ENCODE measurements around the gene RPL39L.

RPL39L gene

GRCh38 chr3:187165144-187165543 is 25.8 kb upstream of the RPL39L start (continued):
- TF ChIP-seq ZNF366 (tag by site-specific recombination; conservative IDR thresholded peaks at IDR 0.05), result 0 out of 2 replicates have a peak, but pooled peaks have one; percentile 3
- no peak for TF ChIP-seq ZNF792 (tag by site-specific recombination; IDR thresholded peaks at IDR 0.05)
- TF ChIP-seq ZNF560 (tag by site-specific recombination; IDR thresholded peaks at IDR 0.05; ENCODE audit: borderline replicate concordance), result no peak
- peak; percentile 91 for TF ChIP-seq ZNF362 (tag by site-specific recombination; IDR thresholded peaks at IDR 0.05)
- TF ChIP-seq ZNF26 (tag by site-specific recombination; IDR thresholded peaks at IDR 0.05), result no peak
- no peak for TF ChIP-seq ZNF23 (tag by site-specific recombination; IDR thresholded peaks at IDR 0.05; ENCODE audit: borderline replicate concordance)
- TF ChIP-seq KLF1 (tag by site-specific recombination; IDR thresholded peaks at IDR 0.05), result no peak
- TF ChIP-seq PRDM1 (tag by site-specific recombination; IDR thresholded peaks at IDR 0.05), result peak; percentile 32; the same call in 1 of the 2 replicates
- TF ChIP-seq PRDM10 (tag by site-specific recombination; IDR thresholded peaks at IDR 0.05), result no peak

GRCh38 chr3:187162265-187162953 is 23.1 kb upstream of the RPL39L start:
- no peak overlapping the region for H3K27ac ChIP-seq (ENCODE audit: extremely low read depth, low read depth, low read length)
- no peak overlapping the region for H3K4me3 ChIP-seq (ENCODE audit: low read depth, low read length)
- CTCF ChIA-PET, result interaction anchor here (0.6 to 1.6 kb wide), 4 partner anchors 10 to 941 kb away, joined by 3 read pairs; no protein-coding TSS in a partner anchor
- H3K9me3 ChIP-seq (ENCODE audit: control insufficient read depth, insufficient read depth, low read depth, low read length), result no peaks in the 10 kb centered on the region
- no peaks in the 10 kb centered on the region for H3K36me3 ChIP-seq (ENCODE audit: control insufficient read depth in 2 of 2, insufficient read depth in 1 of 2, low read length in 2 of 2)
- POLR2A ChIA-PET, result no interaction called here
- no peaks in the 10 kb centered on the region for H3K4me1 ChIP-seq (ENCODE audit: control insufficient read depth, insufficient read depth, low read length)
- TF ChIP-seq SETDB1 (IDR thresholded peaks at IDR 0.05; ENCODE audit: insufficient read length, low read length), result no peak
- no peak for TF ChIP-seq ZNF704 (tag by site-specific recombination; IDR thresholded peaks at IDR 0.05)
- no peak for TF ChIP-seq ZNF350 (tag by site-specific recombination; IDR thresholded peaks at IDR 0.05)
- TF ChIP-seq ZNF416 (tag by site-specific recombination; IDR thresholded peaks at IDR 0.05), result no peak
- no peak for TF ChIP-seq ZBTB21 (tag by site-specific recombination; IDR thresholded peaks at IDR 0.05)
- TF ChIP-seq REPIN1 (tag by site-specific recombination; IDR thresholded peaks at IDR 0.05; ENCODE audit: low read depth), result no peak
- TF ChIP-seq ZNF692 (tag by site-specific recombination; IDR thresholded peaks at IDR 0.05), result no peak
